ENCODE measurements around the gene LAMP1. TPM values are rescaled to one million over a fixed set of nuclear protein-coding genes. Genes with fewer than 3 reads are reported as not detected.
A peak's percentile ranks its signal among the peaks of the same experiment; 100 is the strongest.
"Not testable (repeated sequence)": the region's sequence is repeated elsewhere in the genome, so short reads cannot be mapped to it uniquely, and the experiment has no call there.

The LAMP1 gene
- total and polyA plus RNA-seq, 12 donors: 35.9 to 153 (median 97.3) TPM

DNA sequence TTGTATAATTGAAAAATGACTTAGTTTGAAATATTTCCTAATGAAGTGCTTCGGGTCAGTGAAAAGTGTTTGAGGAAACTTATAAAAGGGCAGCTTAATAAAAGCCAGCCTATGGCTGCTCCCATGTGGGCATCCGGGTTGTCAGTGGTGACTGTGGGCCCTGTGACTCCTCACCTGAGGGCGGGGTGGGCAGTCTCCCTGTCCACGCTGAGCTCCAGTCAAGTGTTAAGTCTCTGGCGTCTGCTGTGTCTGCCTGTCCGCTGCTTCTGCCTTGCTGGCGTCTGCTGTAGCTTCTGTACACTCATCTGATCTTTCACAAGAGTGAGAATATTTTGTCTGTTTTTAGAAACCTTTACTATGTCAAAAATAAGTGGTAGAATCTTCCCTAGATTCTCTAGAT, 7.1 kb downstream of the LAMP1 start:
- DNase-seq: no peak
- H3K27me3 ChIP-seq: no peaks in the 10 kb centered on the region
- H3K4me3 ChIP-seq: no peak overlapping the region
- H3K36me3 ChIP-seq: peaks cover 0 to 47% (median 0%) of the 10 kb centered on the region in 9 donors
- H3K4me1 ChIP-seq: peaks cover 0 to 36% (median 7%) of the 10 kb centered on the region in 9 donors
- no peak overlapping the region for H3K27ac ChIP-seq
- 87 to 88% methylated on average over 7 of the region's 7 CpGs for WGBS, 2 donors
- H3K9me3 ChIP-seq: no peaks in the 10 kb centered on the region
- ATAC-seq: no peak
- intact Hi-C loops (cut with DNase I): no loop called here
- TF ChIP-seq, protein P1, sequence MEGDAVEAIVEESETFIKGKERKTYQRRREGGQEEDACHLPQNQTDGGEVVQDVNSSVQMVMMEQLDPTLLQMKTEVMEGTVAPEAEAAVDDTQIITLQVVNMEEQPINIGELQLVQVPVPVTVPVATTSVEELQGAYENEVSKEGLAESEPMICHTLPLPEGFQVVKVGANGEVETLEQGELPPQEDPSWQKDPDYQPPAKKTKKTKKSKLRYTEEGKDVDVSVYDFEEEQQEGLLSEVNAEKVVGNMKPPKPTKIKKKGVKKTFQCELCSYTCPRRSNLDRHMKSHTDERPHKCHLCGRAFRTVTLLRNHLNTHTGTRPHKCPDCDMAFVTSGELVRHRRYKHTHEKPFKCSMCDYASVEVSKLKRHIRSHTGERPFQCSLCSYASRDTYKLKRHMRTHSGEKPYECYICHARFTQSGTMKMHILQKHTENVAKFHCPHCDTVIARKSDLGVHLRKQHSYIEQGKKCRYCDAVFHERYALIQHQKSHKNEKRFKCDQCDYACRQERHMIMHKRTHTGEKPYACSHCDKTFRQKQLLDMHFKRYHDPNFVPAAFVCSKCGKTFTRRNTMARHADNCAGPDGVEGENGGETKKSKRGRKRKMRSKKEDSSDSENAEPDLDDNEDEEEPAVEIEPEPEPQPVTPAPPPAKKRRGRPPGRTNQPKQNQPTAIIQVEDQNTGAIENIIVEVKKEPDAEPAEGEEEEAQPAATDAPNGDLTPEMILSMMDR (IDR thresholded peaks at IDR 0.05): no peak

GRCh38 chr13:113305208-113305607, 8.2 kb downstream of the LAMP1 start:
- Histone ChIP-seq H3K27ac (no peak overlapping the region), H3K27me3 (no peaks in the 10 kb centered on the region), H3K4me3 (no peak overlapping the region), H3K4me1 (peaks cover 0 to 25% (median 3%) of the 10 kb centered on the region in 9 donors), H3K9me3 (no peaks in the 10 kb centered on the region), H3K36me3 (peaks cover 0 to 58% (median 6%) of the 10 kb centered on the region in 9 donors)
- ATAC-seq (peak in 2 of 8 donors; percentile 39 to 44), DNase-seq (no peak)
- 51 to 57% methylated on average over 7 of the region's 7 CpGs for WGBS, 2 donors
- intact Hi-C loops (cut with DNase I): no loop called here
- TF ChIP-seq, protein P1 (IDR thresholded peaks at IDR 0.05): no peak

DNA sequence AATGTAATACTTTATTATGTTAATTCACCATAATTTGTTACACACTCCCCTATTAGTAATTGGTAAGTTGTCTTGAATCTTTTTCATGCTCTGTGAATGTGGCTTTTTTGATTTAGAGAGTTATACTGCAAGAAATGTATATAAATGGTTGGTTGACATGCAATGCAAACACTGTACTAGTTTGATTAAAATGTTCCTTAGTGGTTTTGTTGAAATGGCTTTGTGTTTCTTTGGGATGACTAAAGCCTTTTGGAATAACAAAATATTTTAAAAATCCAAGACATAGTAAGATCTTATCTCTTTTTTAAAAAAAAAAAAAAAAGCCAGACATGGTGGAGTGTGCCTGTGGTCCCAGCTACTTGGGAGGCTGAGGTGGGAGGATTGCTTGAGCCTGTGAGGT, 10.5 kb downstream of the LAMP1 start:
- H3K9me3 ChIP-seq: no peaks in the 10 kb centered on the region
- intact Hi-C loops (cut with DNase I): no loop called here
- H3K4me1 ChIP-seq: peaks cover 0 to 18% (median 3%) of the 10 kb centered on the region in 9 donors
- no peak for DNase-seq
- TF ChIP-seq, protein P1 (IDR thresholded peaks at IDR 0.05): no peak
- no peak overlapping the region for H3K27ac ChIP-seq
- no peak overlapping the region for H3K4me3 ChIP-seq
- no peak for ATAC-seq
- no peaks in the 10 kb centered on the region for H3K27me3 ChIP-seq
- peaks cover 4 to 74% (median 26%) of the 10 kb centered on the region in 9 donors for H3K36me3 ChIP-seq

DNA sequence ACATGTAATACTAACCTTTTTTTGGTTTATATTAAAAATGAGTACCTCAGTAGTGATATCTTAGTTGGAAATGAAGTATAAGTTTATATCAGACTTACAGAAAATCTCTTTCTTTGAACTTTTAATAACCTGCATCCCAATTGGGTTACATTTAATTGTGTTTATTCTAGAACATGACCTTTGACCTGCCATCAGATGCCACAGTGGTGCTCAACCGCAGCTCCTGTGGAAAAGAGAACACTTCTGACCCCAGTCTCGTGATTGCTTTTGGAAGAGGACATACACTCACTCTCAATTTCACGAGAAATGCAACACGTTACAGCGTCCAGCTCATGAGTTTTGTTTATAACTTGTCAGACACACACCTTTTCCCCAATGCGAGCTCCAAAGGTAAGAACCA, 12.4 kb downstream of the LAMP1 start:
- Histone ChIP-seq H3K4me3 (no peak overlapping the region), H3K4me1 (peaks cover 0 to 13% (median 3%) of the 10 kb centered on the region in 9 donors), H3K36me3 (peaks cover 4 to 71% (median 31%) of the 10 kb centered on the region in 9 donors), H3K27me3 (no peaks in the 10 kb centered on the region), H3K9me3 (no peaks in the 10 kb centered on the region), H3K27ac (no peak overlapping the region)
- no peak for ATAC-seq
- intact Hi-C loops (cut with DNase I): no loop called here
- 94 to 96% methylated on average over 6 of the region's 6 CpGs for WGBS, 2 donors
- no peak for DNase-seq
- TF ChIP-seq, protein P1 (IDR thresholded peaks at IDR 0.05): no peak

- intact Hi-C loops (cut with DNase I); H3K27me3 ChIP-seq; H3K9me3 ChIP-seq; H3K4me1 ChIP-seq; H3K4me3 ChIP-seq; H3K27ac ChIP-seq; DNase-seq; ATAC-seq: not testable (repeated sequence)
- WGBS, 2 donors: 96% methylated on average over 20 of the region's 20 CpGs
- peaks cover 4 to 79% (median 38%) of the 10 kb centered on the region in 9 donors for H3K36me3 ChIP-seq
Measured at GRCh38 chr13:113314112-113314511, 17.1 kb downstream of the LAMP1 start.

GRCh38 chr13:113314895-113315470, 17.9 kb downstream of the LAMP1 start:
- H3K36me3 ChIP-seq: peaks cover 4 to 79% (median 43%) of the 10 kb centered on the region in 9 donors
- H3K4me3 ChIP-seq; ATAC-seq; H3K9me3 ChIP-seq; H3K27ac ChIP-seq; DNase-seq; H3K27me3 ChIP-seq; intact Hi-C loops (cut with DNase I); H3K4me1 ChIP-seq: not testable (repeated sequence)
- 94 to 96% methylated on average over 23 of the region's 23 CpGs for WGBS, 2 donors
